DND-41 (cell line): ENCODE results near the gene PCDH9.

Experiments
- ATAC-seq: fragments of 200-7000 bp; cut with Tn5 transposase; 3 replicates; pipeline ENCODE4 v1.9.1; 2021; ENCODE audit warnings: low read depth; ENCODE audit not compliant: insufficient read depth
- DNase-seq: peaks from one replicate; pipeline ENCODE4 v3.0.0-alpha.2; 2020
- H2AFZ ChIP-seq: 2 replicates; pipeline ENCODE4 v1.6.0; 2012; ENCODE audit warnings: low read depth, low read length
- H3K27ac ChIP-seq: 2 replicates; pipeline ENCODE4 v1.5.1; 2012; ENCODE audit warnings: low read length, inconsistent platforms
- H3K27me3 ChIP-seq: fragments of 200-600 bp; sonication (generic); 2 replicates; pipeline ENCODE4 v1.6.0; 2012; ENCODE audit warnings: low read length, mild to moderate bottlenecking, inconsistent platforms; ENCODE audit not compliant: insufficient read depth, poor library complexity
- H3K36me3 ChIP-seq: 2 replicates; pipeline ENCODE4 v1.5.1; 2012; ENCODE audit warnings: low read length, inconsistent platforms; ENCODE audit not compliant: insufficient read depth
- H3K4me1 ChIP-seq: 2 replicates; pipeline ENCODE4 v1.5.1; 2012; ENCODE audit warnings: mild to moderate bottlenecking, low read length; ENCODE audit not compliant: insufficient read depth
- H3K4me2 ChIP-seq: 2 replicates; pipeline ENCODE4 v1.6.0; 2012; ENCODE audit warnings: mild to moderate bottlenecking, moderate library complexity, low read length, inconsistent platforms; ENCODE audit not compliant: insufficient read depth
- H3K4me3 ChIP-seq, 2 experiments: fragments of 200-600 bp in 1 of 2; shearing (Covaris generic) in 1 of 2; 2 replicates each; pipeline ENCODE4 v1.5.1; 2012 to 2016; ENCODE audit warnings: inconsistent platforms in 2 of 2, low read length in 2 of 2, mild to moderate bottlenecking in 2 of 2, low read depth in 1 of 2, moderate library complexity in 1 of 2
- H3K79me2 ChIP-seq: 2 replicates; pipeline ENCODE4 v1.6.0; 2012; ENCODE audit warnings: low read length, inconsistent platforms; ENCODE audit not compliant: insufficient read depth
- H3K9ac ChIP-seq: 2 replicates; pipeline ENCODE4 v1.6.0; 2012; ENCODE audit warnings: low read depth, mild to moderate bottlenecking, inconsistent platforms, low read length, moderate library complexity
- H3K9me3 ChIP-seq: 2 replicates; pipeline ENCODE4 v1.5.1; 2012; ENCODE audit warnings: low read length, moderate library complexity, mild to moderate bottlenecking, inconsistent platforms; ENCODE audit not compliant: insufficient read depth, severe bottlenecking
- H4K20me1 ChIP-seq: 2 replicates; pipeline ENCODE4 v1.6.0; 2012; ENCODE audit warnings: low read length; ENCODE audit not compliant: insufficient read depth
- CTCF ChIP-seq: IDR thresholded peaks from 2 replicates; pipeline ENCODE4 v1.5.1; 2012; ENCODE audit warnings: borderline replicate concordance, low read length, moderate library complexity, mild to moderate bottlenecking; ENCODE audit not compliant: poor library complexity, severe bottlenecking; ENCODE audit errors: extremely low read depth
- EZH2 ChIP-seq: IDR thresholded peaks from 3 replicates; pipeline ENCODE4 v1.6.1; 2012; ENCODE audit warnings: borderline replicate concordance, low read depth, mild to moderate bottlenecking, moderate library complexity, low read length, inconsistent platforms; ENCODE audit not compliant: severe bottlenecking

PCDH9 gene

DNA sequence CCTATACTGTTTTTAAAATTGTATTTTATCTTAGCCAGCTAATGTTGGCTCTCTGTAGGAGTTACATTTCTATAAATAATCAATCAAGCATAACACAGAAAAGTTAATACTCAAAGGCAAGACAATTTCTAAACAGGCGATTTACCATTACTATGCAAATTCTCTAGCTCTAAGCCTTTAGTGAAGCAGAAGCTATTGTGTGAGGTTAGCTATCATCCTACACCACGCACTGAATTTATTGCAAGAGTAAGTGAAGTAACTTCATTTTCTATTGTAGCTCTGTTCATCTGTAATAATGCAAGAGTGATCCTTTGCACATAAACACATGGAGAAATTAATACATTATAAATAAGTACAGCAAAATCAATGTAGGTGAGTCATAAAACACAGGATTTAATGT is 439.3 kb downstream of the PCDH9 start:
- TF ChIP-seq CTCF = no peak
- no peak for TF ChIP-seq EZH2
- H4K20me1 ChIP-seq = no peaks in the 10 kb centered on the region
- DNase-seq = no peak

GRCh38 chr13:66781241-66781640 is 448.9 kb downstream of the PCDH9 start:
- no peaks in the 10 kb centered on the region for H3K9me3 ChIP-seq
- TF ChIP-seq EZH2 (no peak), CTCF (no peak)
- H3K4me2 ChIP-seq = no peak overlapping the region
- no peak overlapping the region for H3K27ac ChIP-seq
- H3K79me2 ChIP-seq = no peaks in the 10 kb centered on the region
- H3K4me3 ChIP-seq = no peak overlapping the region
- H2AFZ ChIP-seq = no peak overlapping the region
- H3K27me3 ChIP-seq = no peaks in the 10 kb centered on the region
- ATAC-seq (no peak), DNase-seq (no peak)
- no peaks in the 10 kb centered on the region for H3K4me1 ChIP-seq
- H3K36me3 ChIP-seq = no peaks in the 10 kb centered on the region
- no peaks in the 10 kb centered on the region for H4K20me1 ChIP-seq
- no peak overlapping the region for H3K9ac ChIP-seq

More for the DNA sequence above, 439.3 kb downstream of the PCDH9 start:
- no peak overlapping the region for H3K4me2 ChIP-seq
- H3K79me2 ChIP-seq = no peaks in the 10 kb centered on the region
- H3K36me3 ChIP-seq = no peaks in the 10 kb centered on the region
- H3K27ac ChIP-seq = no peak overlapping the region
- no peaks in the 10 kb centered on the region for H3K9me3 ChIP-seq
- ATAC-seq = no peak
- H3K4me3 ChIP-seq = no peak overlapping the region
- H3K4me1 ChIP-seq = no peaks in the 10 kb centered on the region
- H3K27me3 ChIP-seq = no peaks in the 10 kb centered on the region
- no peak overlapping the region for H3K9ac ChIP-seq
- H2AFZ ChIP-seq = no peak overlapping the region

DNA sequence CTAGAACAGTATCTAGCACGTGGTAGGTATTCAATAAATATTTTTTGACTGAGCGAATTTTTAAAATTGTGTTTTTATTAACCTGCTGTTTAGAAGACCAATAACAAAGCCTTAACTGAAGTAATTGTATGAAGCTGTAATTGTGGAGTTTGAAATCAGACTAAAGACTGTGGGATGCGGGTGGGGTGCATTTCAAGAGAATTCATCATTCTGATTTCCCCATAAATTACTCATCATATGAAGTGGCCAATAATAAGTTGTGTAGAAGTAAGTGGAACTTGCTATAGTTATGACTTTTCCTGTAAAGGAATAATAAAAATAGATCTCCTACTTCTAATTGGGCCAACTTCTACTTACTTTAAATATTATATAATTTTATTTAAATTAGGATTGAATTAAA is 449.3 kb downstream of the PCDH9 start:
- Histone ChIP-seq H3K4me1 (no peaks in the 10 kb centered on the region), H3K27me3 (no peaks in the 10 kb centered on the region), H4K20me1 (no peaks in the 10 kb centered on the region), H3K4me2 (no peak overlapping the region), H3K79me2 (no peaks in the 10 kb centered on the region), H3K9me3 (no peaks in the 10 kb centered on the region), H3K27ac (no peak overlapping the region), H3K9ac (no peak overlapping the region), H3K4me3 (no peak overlapping the region), H3K36me3 (no peaks in the 10 kb centered on the region), H2AFZ (no peak overlapping the region)
- TF ChIP-seq CTCF (no peak), EZH2 (no peak)
- ATAC-seq (no peak), DNase-seq (no peak)

DNA sequence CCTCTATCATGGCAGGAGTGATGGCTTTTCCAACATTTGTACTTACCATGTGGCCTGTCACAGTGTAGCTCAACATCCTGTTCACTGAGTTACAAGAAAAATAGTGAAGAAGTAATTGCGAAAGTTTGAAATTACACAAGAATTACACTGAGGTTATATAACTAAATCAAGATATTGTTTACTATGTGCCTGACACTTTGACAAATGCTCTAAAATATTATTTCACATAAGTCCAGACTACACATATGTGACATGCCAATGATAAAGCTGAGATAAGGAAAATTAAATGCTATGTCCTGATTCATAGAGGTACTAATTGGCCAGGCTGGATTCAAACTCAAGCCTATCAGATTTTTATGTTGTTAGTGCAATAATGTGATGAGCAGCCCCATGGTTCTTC is 451.7 kb downstream of the PCDH9 start:
- no peak for DNase-seq
- Histone ChIP-seq H3K27me3 (no peaks in the 10 kb centered on the region), H3K36me3 (no peaks in the 10 kb centered on the region), H3K4me2 (no peak overlapping the region), H3K9me3 (no peaks in the 10 kb centered on the region), H3K27ac (no peak overlapping the region), H2AFZ (no peak overlapping the region), H3K4me1 (no peaks in the 10 kb centered on the region), H4K20me1 (no peaks in the 10 kb centered on the region), H3K9ac (no peak overlapping the region), H3K4me3 (no peak overlapping the region), H3K79me2 (no peaks in the 10 kb centered on the region)
- no peak for ATAC-seq
- no peak for TF ChIP-seq EZH2
- no peak for TF ChIP-seq CTCF
